AG04449 (cell line): ENCODE data around the gene GRIK1.

Experiments
- CTCF ChIA-PET: fragments of 350-600 bp; formaldehyde crosslinking; extraction: SDS; loops from one replicate; lab custom pipeline; 2021; ENCODE audit warnings: antibody characterized with exemption; lab: Yijun Ruan, JAX
- POLR2A ChIA-PET: fragments of 400-600, 350-600 bp; formaldehyde crosslinking; extraction: SDS; loops from one replicate; lab custom pipeline; 2020; ENCODE audit warnings: antibody characterized with exemption, inconsistent platforms; lab: Yijun Ruan, JAX
- DNase-seq: peaks from one replicate; pipeline ENCODE4 v3.0.0-alpha.2; 2010; ENCODE audit warnings: low read depth, low spot score
- H3K4me3 ChIP-seq: 2 replicates; pipeline ENCODE4 v1.5.1; 2011; ENCODE audit warnings: low read depth, mild to moderate bottlenecking, control low read depth, low read length
- TF ChIP-seq, protein P1 (sequence below): IDR thresholded peaks from one replicate; pipeline ENCODE4 v1.5.1; 2011; ENCODE audit warnings: mild to moderate bottlenecking, moderate library complexity, low read length, control low read depth, inconsistent platforms; ENCODE audit not compliant: insufficient read depth; ENCODE audit errors: missing control alignments

GRIK1 gene

DNA sequence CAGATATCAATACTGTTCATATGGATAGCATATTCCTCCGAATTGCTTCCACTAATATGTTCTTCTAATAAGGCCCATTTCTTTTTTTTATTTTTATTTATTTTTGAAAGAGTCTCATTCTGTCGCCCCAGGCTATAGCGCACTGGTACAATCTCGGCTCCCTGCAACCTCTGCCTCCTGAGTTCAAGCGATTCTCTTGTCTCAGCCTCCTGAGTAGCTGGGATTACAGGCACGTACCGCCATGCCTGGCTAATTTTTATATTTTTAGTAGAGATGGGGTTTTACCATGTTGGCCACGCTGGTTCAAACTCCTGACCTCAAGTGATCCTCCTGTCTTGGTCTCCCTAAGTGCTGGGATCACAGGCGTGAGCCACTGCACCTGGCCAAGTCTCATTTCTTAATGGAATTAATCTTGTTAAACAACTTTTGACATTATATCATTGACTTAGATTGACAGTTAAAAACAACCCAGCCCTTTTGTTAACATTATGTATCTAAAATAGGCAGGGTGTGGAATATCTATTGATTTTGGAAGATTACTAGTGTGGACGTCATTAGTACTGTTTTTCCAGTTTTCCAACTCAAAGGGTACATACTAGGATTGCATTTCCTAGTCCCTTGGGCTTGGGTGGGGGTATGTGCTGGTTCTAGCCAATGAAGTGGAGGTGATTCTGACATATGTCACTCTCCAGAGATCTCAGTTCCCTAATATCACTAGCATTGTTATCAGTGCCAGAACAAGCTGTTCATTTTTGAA is 281.4 kb downstream of the GRIK1 start:
- H3K4me3 ChIP-seq: no peak overlapping the region
- no peak for DNase-seq
- TF ChIP-seq, protein P1, sequence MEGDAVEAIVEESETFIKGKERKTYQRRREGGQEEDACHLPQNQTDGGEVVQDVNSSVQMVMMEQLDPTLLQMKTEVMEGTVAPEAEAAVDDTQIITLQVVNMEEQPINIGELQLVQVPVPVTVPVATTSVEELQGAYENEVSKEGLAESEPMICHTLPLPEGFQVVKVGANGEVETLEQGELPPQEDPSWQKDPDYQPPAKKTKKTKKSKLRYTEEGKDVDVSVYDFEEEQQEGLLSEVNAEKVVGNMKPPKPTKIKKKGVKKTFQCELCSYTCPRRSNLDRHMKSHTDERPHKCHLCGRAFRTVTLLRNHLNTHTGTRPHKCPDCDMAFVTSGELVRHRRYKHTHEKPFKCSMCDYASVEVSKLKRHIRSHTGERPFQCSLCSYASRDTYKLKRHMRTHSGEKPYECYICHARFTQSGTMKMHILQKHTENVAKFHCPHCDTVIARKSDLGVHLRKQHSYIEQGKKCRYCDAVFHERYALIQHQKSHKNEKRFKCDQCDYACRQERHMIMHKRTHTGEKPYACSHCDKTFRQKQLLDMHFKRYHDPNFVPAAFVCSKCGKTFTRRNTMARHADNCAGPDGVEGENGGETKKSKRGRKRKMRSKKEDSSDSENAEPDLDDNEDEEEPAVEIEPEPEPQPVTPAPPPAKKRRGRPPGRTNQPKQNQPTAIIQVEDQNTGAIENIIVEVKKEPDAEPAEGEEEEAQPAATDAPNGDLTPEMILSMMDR: no peak
- POLR2A ChIA-PET: no interaction called here
- CTCF ChIA-PET: interaction anchor here (1.1 kb wide), 1 partner anchor 9 kb away, joined by 3 read pairs; no protein-coding TSS in a partner anchor

DNA sequence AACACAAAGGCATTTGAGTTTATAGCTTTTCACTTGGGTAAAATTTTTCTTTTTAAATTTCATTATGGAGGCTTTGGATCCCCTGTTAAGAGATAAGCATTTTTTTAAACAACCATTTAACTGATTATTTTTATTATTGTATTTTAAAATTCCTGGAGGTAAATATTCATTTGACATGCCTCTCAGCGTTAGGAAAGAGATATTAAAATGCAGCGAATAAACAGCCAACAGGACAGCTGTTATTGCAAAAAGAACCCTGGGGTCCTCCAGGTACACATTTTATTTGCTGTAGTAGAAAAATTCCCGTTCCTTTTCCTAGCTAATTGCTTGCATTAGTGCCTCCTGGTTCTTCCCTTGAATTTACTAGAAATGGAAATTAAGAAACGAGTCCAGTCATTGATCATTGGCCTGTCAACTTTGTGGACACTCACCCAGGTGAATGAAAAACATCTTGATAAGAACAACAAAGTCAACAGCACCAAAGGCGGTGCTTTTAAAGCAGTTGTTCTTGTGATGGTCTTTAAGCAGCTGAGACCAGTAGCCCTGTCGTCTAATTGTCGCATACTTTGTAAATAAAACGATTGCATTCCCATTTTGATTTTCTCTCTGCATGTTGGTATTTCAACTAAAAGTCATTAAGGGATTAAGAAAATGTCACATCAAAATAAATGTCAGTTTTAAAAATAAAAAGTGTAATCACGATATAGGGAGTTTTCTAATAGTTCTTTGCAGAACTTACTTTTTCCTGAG is 282.4 kb downstream of the GRIK1 start:
- no peak overlapping the region for H3K4me3 ChIP-seq
- TF ChIP-seq, protein P1: no peak
- ChIA-PET CTCF (no interaction called here), POLR2A (interaction anchor here (0.6 kb wide), 1 partner anchor 47 kb away, joined by 3 read pairs; no protein-coding TSS in a partner anchor)
- no peak for DNase-seq

DNA sequence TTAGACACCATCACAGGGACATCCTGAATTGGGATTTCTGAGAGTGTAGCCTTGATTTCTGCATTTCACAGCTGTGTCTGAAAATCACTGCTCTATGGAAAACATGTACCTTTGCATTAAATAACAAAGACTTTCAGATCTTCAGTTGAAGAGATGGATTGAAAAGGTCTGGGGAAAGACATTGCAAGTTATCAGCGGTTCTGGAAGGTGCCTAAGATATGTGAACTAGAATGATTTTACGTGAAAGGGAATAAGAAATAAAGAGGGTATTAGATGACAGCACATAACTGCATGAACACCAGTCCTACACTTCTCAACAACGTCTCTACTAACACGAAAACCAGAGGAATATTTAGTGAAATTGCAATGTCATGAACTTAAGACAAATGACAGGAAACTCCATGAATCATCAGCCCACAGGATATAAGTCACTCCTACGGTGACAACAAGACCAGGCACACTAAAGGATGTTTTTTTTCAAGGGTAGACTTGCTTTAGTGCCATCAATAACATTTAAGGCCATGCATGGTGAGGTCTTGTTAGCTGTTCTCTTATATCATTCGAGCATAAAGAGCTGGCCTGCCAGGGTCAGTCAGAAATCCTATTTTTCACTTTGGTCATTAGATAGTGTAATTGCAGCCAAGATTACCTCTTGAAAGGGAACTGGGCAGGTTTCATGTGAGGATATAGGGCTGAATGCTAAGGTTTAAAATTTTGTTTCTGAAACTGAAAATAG is 283.1 kb downstream of the GRIK1 start:
- H3K4me3 ChIP-seq: no peak overlapping the region
- TF ChIP-seq, protein P1: no peak
- peak; percentile 29 for DNase-seq
- ChIA-PET POLR2A (interaction anchor here (0.6 kb wide), 1 partner anchor 46 kb away, joined by 3 read pairs; no protein-coding TSS in a partner anchor), CTCF (no interaction called here)

DNA sequence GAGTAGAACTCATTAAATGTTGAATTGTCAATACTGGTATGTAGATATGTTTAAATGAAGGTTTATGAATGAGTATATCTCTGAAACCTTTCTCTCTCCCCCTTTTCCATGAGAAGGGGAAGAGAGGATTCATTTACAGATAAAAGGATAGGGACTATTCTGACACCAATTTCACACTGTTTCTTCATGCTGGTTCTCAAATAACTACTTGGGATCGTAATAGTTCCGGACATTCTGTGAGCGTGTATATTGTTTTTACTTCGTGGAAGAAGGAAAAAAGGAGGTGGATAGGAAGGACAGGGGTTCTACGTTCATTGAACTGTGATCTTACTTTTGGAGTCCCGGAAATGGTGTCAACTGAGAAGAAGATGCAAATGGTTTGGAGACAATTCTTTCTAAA is 284.2 kb downstream of the GRIK1 start:
- TF ChIP-seq, protein P1: no peak
- DNase-seq: no peak
- POLR2A ChIA-PET: no interaction called here
- CTCF ChIA-PET: no interaction called here
- no peak overlapping the region for H3K4me3 ChIP-seq

DNA sequence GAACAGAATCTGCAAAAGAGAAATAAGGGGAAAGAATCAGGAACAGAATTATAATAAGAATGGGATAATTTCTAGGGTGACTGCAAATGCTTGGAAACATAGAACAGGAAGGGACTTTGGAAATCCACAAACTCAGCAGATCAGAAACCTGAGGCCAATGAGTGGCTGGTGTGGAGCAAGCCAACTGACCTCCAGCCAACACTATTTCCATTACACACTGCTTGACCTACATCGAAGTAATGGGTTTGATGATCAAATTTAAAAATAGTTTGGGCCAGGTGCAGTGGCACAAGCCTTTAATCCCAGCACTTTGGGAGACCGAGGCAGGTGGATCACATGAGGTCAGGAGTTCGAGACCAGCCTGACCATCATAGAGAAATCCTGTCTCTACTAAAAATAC is 284.9 kb downstream of the GRIK1 start:
- POLR2A ChIA-PET: no interaction called here

More for the DNA sequence above, 284.9 kb downstream of the GRIK1 start:
- TF ChIP-seq, protein P1: no peak
- no peak for DNase-seq
- no peak overlapping the region for H3K4me3 ChIP-seq
- CTCF ChIA-PET: no interaction called here
